SK-N-SH treated with all-trans-retinoic acid at 6 μM for 48 hours (cell line): ENCODE data around the gene SYNDIG1.

ENCODE experiments used
- ATAC-seq: fragments of 200-7000 bp; cut with Tn5 transposase; 3 replicates; pipeline ENCODE4 v1.9.1; 2020; ENCODE audit warnings: mild to moderate bottlenecking, moderate library complexity
- ARNTL ChIP-seq: fragments of 450-650 bp; formaldehyde crosslinking; IDR thresholded peaks from 2 replicates; pipeline ENCODE4 v1.5.0; 2020; ENCODE audit warnings: low read depth, mild to moderate bottlenecking, moderate library complexity, borderline replicate concordance
- BACH2 ChIP-seq: fragments of 250-450 bp; sonication (Bioruptor Pico); IDR thresholded peaks from 2 replicates; pipeline ENCODE4 v1.9.0; 2021; ENCODE audit warnings: mild to moderate bottlenecking, borderline replicate concordance
- CREB5 ChIP-seq: fragments of 250-450 bp; sonication (Bioruptor Pico); IDR thresholded peaks from 2 replicates; pipeline ENCODE4 v1.5.1; 2020; ENCODE audit warnings: low read depth, mild to moderate bottlenecking, moderate library complexity
- CSDC2 ChIP-seq: fragments of 250-450 bp; sonication (Bioruptor Pico); IDR thresholded peaks from 2 replicates; pipeline ENCODE4 v1.5.0; 2020; ENCODE audit warnings: mild to moderate bottlenecking, moderate library complexity
- CSRNP3 ChIP-seq: fragments of 250-450 bp; sonication (Bioruptor Pico); IDR thresholded peaks from 2 replicates; pipeline ENCODE4 v1.5.1; 2021; ENCODE audit warnings: mild to moderate bottlenecking, moderate library complexity
- ESRRG ChIP-seq: fragments of 250-450 bp; sonication (Bioruptor Pico); IDR thresholded peaks from 2 replicates; pipeline ENCODE4 v1.6.1; 2021; ENCODE audit warnings: mild to moderate bottlenecking
- GLIS3 ChIP-seq: fragments of 250-450 bp; sonication (Bioruptor Pico); IDR thresholded peaks from 2 replicates; pipeline ENCODE4 v1.5.0; 2020; ENCODE audit warnings: mild to moderate bottlenecking, moderate library complexity
- ISL1 ChIP-seq: fragments of 250-450 bp; sonication (Bioruptor Pico); IDR thresholded peaks from 2 replicates; pipeline ENCODE4 v2.1.2; 2022; ENCODE audit warnings: mild to moderate bottlenecking, moderate library complexity
- OSR1 ChIP-seq: fragments of 250-450 bp; sonication (Bioruptor Pico); IDR thresholded peaks from 2 replicates; pipeline ENCODE4 v1.8.0; 2022; ENCODE audit warnings: moderate library complexity, mild to moderate bottlenecking, inconsistent platforms
- PATZ1 ChIP-seq: fragments of 250-450 bp; sonication (Bioruptor Pico); IDR thresholded peaks from 2 replicates; pipeline ENCODE4 v1.8.0; 2020; ENCODE audit warnings: mild to moderate bottlenecking, moderate library complexity, borderline replicate concordance
- PPARA ChIP-seq: fragments of 250-450 bp; sonication (Bioruptor Pico); IDR thresholded peaks from 2 replicates; pipeline ENCODE4 v1.5.0; 2020; ENCODE audit warnings: mild to moderate bottlenecking, borderline replicate concordance
- RARB ChIP-seq: fragments of 250-450 bp; sonication (Bioruptor Pico); IDR thresholded peaks from 2 replicates; pipeline ENCODE4 v1.8.0; 2021; ENCODE audit warnings: mild to moderate bottlenecking, moderate library complexity
- TCF4 ChIP-seq: fragments of 250-450 bp; sonication (Bioruptor Pico); IDR thresholded peaks from 2 replicates; pipeline ENCODE4 v1.8.0; 2021; ENCODE audit warnings: mild to moderate bottlenecking, moderate library complexity, borderline replicate concordance
- TOX ChIP-seq: fragments of 250-450 bp; sonication (Bioruptor Pico); IDR thresholded peaks from 2 replicates; pipeline ENCODE4 v1.8.0; 2021; ENCODE audit warnings: mild to moderate bottlenecking, moderate library complexity, borderline replicate concordance
- ZC3H10 ChIP-seq: fragments of 250-450 bp; sonication (Bioruptor Pico); IDR thresholded peaks from 2 replicates; pipeline ENCODE4 v1.5.1; 2021; ENCODE audit warnings: mild to moderate bottlenecking, moderate library complexity
- ZFP3 ChIP-seq: fragments of 250-450 bp; sonication (Bioruptor Pico); IDR thresholded peaks from 2 replicates; pipeline ENCODE4 v1.5.0; 2020; ENCODE audit warnings: mild to moderate bottlenecking, moderate library complexity
- ZFP30 ChIP-seq: fragments of 450-650 bp; formaldehyde crosslinking; IDR thresholded peaks from 2 replicates; pipeline ENCODE4 v1.5.0; 2022; ENCODE audit warnings: mild to moderate bottlenecking, moderate library complexity
- ZNF565 ChIP-seq: fragments of 450-650 bp; formaldehyde crosslinking; conservative IDR thresholded peaks from 2 replicates; pipeline ENCODE4 v1.5.0; 2020; ENCODE audit warnings: low read depth, mild to moderate bottlenecking, moderate library complexity
- ZNF70 ChIP-seq: fragments of 450-650 bp; formaldehyde crosslinking; IDR thresholded peaks from 2 replicates; pipeline ENCODE4 v1.5.0; 2020; ENCODE audit warnings: mild to moderate bottlenecking, moderate library complexity
- ZNF8 ChIP-seq: fragments of 450-650 bp; formaldehyde crosslinking; IDR thresholded peaks from 2 replicates; pipeline ENCODE4 v1.5.0; 2020; ENCODE audit warnings: mild to moderate bottlenecking, moderate library complexity
- TF ChIP-seq, protein P1 (sequence below): fragments of 250-450 bp; sonication (Bioruptor Pico); IDR thresholded peaks from 2 replicates; pipeline ENCODE4 v1.8.0; 2021; ENCODE audit warnings: low read depth, mild to moderate bottlenecking, moderate library complexity, borderline replicate concordance

SYNDIG1 gene

DNA sequence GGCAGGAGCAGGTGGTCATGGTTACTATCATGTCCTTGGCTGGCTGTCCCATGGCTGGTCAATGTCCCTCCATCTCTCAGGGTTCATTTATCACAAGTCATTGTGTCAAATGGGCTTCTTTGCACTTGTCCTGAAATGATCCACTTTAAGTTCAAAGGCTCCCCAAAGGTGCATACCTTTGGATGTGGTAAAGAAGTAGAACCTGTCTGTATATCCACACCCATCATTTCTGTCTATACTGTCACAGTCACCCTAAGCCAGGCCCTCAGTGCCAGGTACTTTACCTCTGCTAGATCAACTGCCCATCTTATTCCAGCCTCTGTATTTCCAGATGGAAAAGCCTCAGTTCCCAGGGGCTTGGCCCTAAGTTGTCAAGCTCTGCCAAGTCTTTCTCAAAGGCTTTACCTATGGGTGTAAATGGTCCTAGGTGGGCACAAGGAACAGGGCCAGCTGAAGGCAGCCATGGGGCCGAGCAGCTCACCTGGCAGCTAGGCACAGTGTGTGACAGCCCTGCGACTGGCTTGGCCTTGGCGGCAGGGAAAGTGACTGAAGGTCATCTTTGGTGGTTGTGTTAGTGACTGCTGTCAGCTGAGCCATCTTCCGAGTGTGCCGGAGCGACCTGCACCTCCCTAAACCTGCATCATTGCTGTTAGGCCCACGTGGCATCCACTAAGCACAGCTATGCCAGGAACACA lies 198.4 kb downstream of the SYNDIG1 start:
- no peak for ATAC-seq
- TF ChIP-seq ZFP30 (CRISPR knock-in tag), result no peak
- TF ChIP-seq BACH2 (CRISPR knock-in tag), result no peak
- no peak for TF ChIP-seq ESRRG (CRISPR knock-in tag)
- no peak for TF ChIP-seq CREB5 (CRISPR knock-in tag)
- TF ChIP-seq, protein P1, sequence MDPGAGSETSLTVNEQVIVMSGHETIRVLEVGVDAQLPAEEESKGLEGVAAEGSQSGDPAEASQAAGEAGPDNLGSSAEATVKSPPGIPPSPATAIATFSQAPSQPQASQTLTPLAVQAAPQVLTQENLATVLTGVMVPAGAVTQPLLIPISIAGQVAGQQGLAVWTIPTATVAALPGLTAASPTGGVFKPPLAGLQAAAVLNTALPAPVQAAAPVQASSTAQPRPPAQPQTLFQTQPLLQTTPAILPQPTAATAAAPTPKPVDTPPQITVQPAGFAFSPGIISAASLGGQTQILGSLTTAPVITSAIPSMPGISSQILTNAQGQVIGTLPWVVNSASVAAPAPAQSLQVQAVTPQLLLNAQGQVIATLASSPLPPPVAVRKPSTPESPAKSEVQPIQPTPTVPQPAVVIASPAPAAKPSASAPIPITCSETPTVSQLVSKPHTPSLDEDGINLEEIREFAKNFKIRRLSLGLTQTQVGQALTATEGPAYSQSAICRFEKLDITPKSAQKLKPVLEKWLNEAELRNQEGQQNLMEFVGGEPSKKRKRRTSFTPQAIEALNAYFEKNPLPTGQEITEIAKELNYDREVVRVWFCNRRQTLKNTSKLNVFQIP (CRISPR knock-in tag), result no peak
- TF ChIP-seq TCF4, result no peak

DNA sequence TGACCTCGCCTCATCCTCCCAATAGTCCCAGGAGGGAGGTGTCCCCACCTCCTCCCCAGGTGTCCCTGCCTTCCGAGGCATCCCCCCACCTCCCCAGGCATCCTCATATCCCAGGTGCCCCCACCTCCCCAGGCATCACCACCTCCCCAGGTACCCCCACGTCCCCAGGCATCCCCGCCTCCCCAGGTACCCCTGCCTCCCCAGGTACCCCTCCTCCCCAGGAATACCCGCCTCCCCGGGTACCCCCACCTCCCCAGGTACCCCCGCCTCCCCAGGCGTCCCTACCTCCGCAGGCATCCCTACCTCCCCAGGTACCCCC lies 198.9 kb downstream of the SYNDIG1 start:
- TF ChIP-seq ARNTL (CRISPR knock-in tag) (no peak), ZNF8 (CRISPR knock-in tag) (no peak), PPARA (CRISPR knock-in tag) (no peak)
- ATAC-seq, result no peak

GRCh38 chr20:24668791-24669190 lies 199.4 kb downstream of the SYNDIG1 start:
- no peak for TF ChIP-seq PPARA (CRISPR knock-in tag)
- TF ChIP-seq ARNTL (CRISPR knock-in tag), result no peak
- no peak for TF ChIP-seq ZFP30 (CRISPR knock-in tag)
- TF ChIP-seq TCF4, result no peak
- no peak for ATAC-seq

DNA sequence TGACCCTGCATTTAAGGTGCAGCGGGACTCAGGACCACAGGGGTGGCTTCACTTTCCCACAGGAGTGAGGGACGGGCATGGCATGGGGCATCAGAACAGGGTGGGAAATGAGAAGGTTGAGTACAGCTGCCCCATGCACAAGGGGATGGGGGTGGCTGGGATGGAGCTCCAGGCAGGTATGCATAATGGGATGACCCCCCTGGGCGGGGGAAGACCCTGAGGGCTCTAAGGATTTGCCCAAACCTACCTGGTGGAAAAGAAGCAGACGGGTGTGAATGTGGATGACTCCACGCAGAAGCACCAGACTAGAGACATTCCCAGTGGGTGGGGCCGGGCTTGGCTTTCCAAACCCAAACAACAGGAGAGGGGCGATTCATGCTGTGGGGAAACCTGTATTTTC lies 200.3 kb downstream of the SYNDIG1 start:
- TF ChIP-seq CREB5 (CRISPR knock-in tag), result no peak
- TF ChIP-seq BACH2 (CRISPR knock-in tag), result no peak
- TF ChIP-seq ZNF8 (CRISPR knock-in tag), result no peak
- TF ChIP-seq ZFP3, result no peak
- no peak for TF ChIP-seq ESRRG (CRISPR knock-in tag)
- ATAC-seq, result no peak

DNA sequence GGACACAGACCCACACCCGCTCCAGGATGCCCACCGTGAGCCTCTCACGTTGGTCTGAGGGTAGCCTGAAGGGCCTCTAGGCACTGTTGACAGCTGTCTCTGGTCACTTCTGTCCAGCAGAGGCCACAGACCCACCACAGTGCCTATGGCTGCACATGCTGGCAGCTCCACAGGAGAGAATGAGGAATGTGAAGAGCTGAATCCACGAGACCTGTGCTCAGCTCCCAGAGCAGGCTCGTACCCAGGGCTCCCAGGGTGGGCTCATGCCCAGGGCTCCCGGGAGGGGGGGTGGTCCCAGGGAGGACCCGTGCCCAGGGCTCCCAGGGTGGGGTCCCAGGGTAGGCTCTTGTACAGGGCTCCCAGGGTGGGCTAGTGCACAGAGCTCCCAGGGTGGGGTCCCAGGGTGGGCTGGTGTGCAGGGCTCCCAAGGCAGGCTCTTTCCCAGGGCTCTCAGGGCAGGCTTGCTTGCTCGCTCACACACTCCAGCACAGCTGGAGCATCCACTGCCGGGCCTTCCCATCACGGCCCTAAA lies 201.0 kb downstream of the SYNDIG1 start:
- TF ChIP-seq ZFP3 (no peak), PATZ1 (no peak), BACH2 (CRISPR knock-in tag) (no peak), ARNTL (CRISPR knock-in tag) (no peak), TCF4 (no peak), ZNF70 (no peak), ZNF565 (CRISPR knock-in tag) (no peak), CSRNP3 (CRISPR knock-in tag) (no peak), CSDC2 (CRISPR knock-in tag) (no peak)
- TF ChIP-seq, all 23 proteins: peak for 0
- ATAC-seq, result no peak

GRCh38 chr20:24670981-24671380 lies 201.6 kb downstream of the SYNDIG1 start:
- ATAC-seq, result no peak
- no peak for TF ChIP-seq ZFP30 (CRISPR knock-in tag)
- TF ChIP-seq CSDC2 (CRISPR knock-in tag), result no peak
- TF ChIP-seq ESRRG (CRISPR knock-in tag), result no peak
- no peak for TF ChIP-seq ZNF8 (CRISPR knock-in tag)
- TF ChIP-seq PPARA (CRISPR knock-in tag), result no peak
- no peak for TF ChIP-seq CREB5 (CRISPR knock-in tag)
- TF ChIP-seq RARB, result no peak
- TF ChIP-seq GLIS3 (CRISPR knock-in tag), result no peak
- TF ChIP-seq CSRNP3 (CRISPR knock-in tag), result no peak
- TF ChIP-seq ISL1 (CRISPR knock-in tag), result no peak
- TF ChIP-seq ZNF70, result no peak
- no peak for TF ChIP-seq TOX
- TF ChIP-seq OSR1 (CRISPR knock-in tag), result no peak
- no peak for TF ChIP-seq ZC3H10
- TF ChIP-seq, all 23 proteins: peak for 0
